HFF-Myc (cell line): ENCODE results near the gene PARD3B.

Experiments
- DNase-seq: peaks from one replicate; pipeline ENCODE4 v3.0.0-alpha.2; 2011; ENCODE audit warnings: low read depth; ENCODE audit errors: extremely low read depth
- H3K4me3 ChIP-seq: replicated peaks from 2 replicates; pipeline ENCODE4 v1.5.1; 2011; ENCODE audit warnings: low read depth, mild to moderate bottlenecking, control low read depth, low read length
- CTCF ChIP-seq: IDR thresholded peaks from 2 replicates; pipeline ENCODE4 v1.5.1; 2012; ENCODE audit warnings: mild to moderate bottlenecking, low read depth, low read length, control low read depth; ENCODE audit errors: missing control alignments

PARD3B gene

GRCh38 chr2:205047273-205047839 lies 502.1 kb downstream of the PARD3B start:
- no peak for DNase-seq
- no peak overlapping the region for H3K4me3 ChIP-seq
- no peak for TF ChIP-seq CTCF

GRCh38 chr2:205051417-205051816 lies 506.1 kb downstream of the PARD3B start:
- DNase-seq = no peak
- H3K4me3 ChIP-seq = no peak overlapping the region
- TF ChIP-seq CTCF = no peak

- TF ChIP-seq CTCF = no peak
- no peak overlapping the region for H3K4me3 ChIP-seq
- DNase-seq = no peak
Observed at GRCh38 chr2:205052781-205053180, 507.5 kb downstream of the PARD3B start.

GRCh38 chr2:205053827-205054410 lies 508.6 kb downstream of the PARD3B start:
- H3K4me3 ChIP-seq = no peak overlapping the region
- DNase-seq = no peak
- no peak for TF ChIP-seq CTCF

GRCh38 chr2:205054789-205055188 lies 509.5 kb downstream of the PARD3B start:
- no peak for DNase-seq
- H3K4me3 ChIP-seq = no peak overlapping the region
- no peak for TF ChIP-seq CTCF

GRCh38 chr2:205055251-205055650 lies 510.0 kb downstream of the PARD3B start:
- DNase-seq = no peak
- H3K4me3 ChIP-seq = no peak overlapping the region
- no peak for TF ChIP-seq CTCF

- peak overlapping the region; percentile 8; the same call in 1 of the 2 replicates for H3K4me3 ChIP-seq
- no peak for DNase-seq
- no peak for TF ChIP-seq CTCF
Observed at GRCh38 chr2:205056151-205056561, 510.9 kb downstream of the PARD3B start.
